HepG2 (cell line): ENCODE results near the gene DCUN1D2. TPM values are rescaled to one million over a fixed set of nuclear protein-coding genes. Genes with fewer than 3 reads are reported as not detected.

ENCODE experiments used
- ATAC-seq: fragments of 200-7000 bp; cut with Tn5 transposase; 3 replicates; pipeline ENCODE4 v1.9.1; 2020; ENCODE audit warnings: mild to moderate bottlenecking, moderate library complexity
- BruUV-seq: library from RNA; stranded (reverse); fragments of 400-500 nt; replicated peaks from 2 replicates; lab custom pipeline; 2021; lab: Mats Ljungman, UMichigan
- CTCF ChIA-PET: fragments of 300-600 bp; formaldehyde crosslinking; extraction: SDS; loops from one replicate; lab custom pipeline; 2021; ENCODE audit warnings: low total read pairs, inconsistent platforms, low intra/inter-chr PET ratio; lab: Yijun Ruan, JAX
- POLR2A ChIA-PET: fragments of 350-600 bp; sonication (Branson Sonifier 250); formaldehyde crosslinking; loops from one replicate; lab custom pipeline; 2020; ENCODE audit warnings: antibody characterized with exemption, inconsistent platforms; lab: Yijun Ruan, JAX
- DNase-seq: peaks from one replicate; pipeline ENCODE4 v3.0.0-alpha.2; 2015; ENCODE audit warnings: low spot score
- FAIRE-seq: peaks from 3 replicates; lab custom pipeline; 2011; peaks lifted over from hg19 to GRCh38; lab: Jason Lieb, UNC
- H2AFZ ChIP-seq: one replicate; pipeline ENCODE4 v1.6.1; 2011; ENCODE audit warnings: low read length, inconsistent platforms
- H3K27ac ChIP-seq: fragments of 300-600 bp; 3 replicates; pipeline ENCODE4 v1.8.0; 2011; ENCODE audit warnings: mixed run types, mild to moderate bottlenecking, mixed read lengths, low read length, inconsistent platforms; ENCODE audit not compliant: insufficient read depth; ENCODE audit errors: extremely low read length
- H3K27me3 ChIP-seq, 2 experiments: fragments of 200-600 bp in 1 of 2; 2 replicates in 1 of 2; 3 replicates in 1 of 2; pipeline versions ENCODE4 v1.6.0 to v1.8.0; 2011; ENCODE audit warnings: low read length in 2 of 2, mild to moderate bottlenecking in 2 of 2, moderate library complexity in 2 of 2, inconsistent platforms in 1 of 2; ENCODE audit not compliant: insufficient read depth in 2 of 2, control insufficient read depth in 1 of 2
- H3K36me3 ChIP-seq, 2 experiments: fragments of 200-600 bp in 1 of 2; replicated peaks in 1 of 2; 2 replicates in 1 of 2; 3 replicates in 1 of 2; pipeline versions ENCODE4 v1.5.1 to v1.8.0; 2011; ENCODE audit warnings: low read length in 2 of 2, inconsistent platforms in 1 of 2; ENCODE audit not compliant: insufficient read depth in 2 of 2, control insufficient read depth in 1 of 2
- H3K4me1 ChIP-seq: 2 replicates; pipeline ENCODE4 v1.5.1; 2012; ENCODE audit warnings: low read length, inconsistent platforms; ENCODE audit not compliant: insufficient read depth
- H3K4me2 ChIP-seq: 2 replicates; pipeline ENCODE4 v1.6.0; 2011; ENCODE audit warnings: low read depth, low read length, inconsistent platforms
- H3K4me3 ChIP-seq, 3 experiments: fragments of 200-600 bp in 1 of 3; sonication (generic), shearing (Covaris generic) in 1 of 3; replicated peaks in 1 of 3; 2 replicates each; pipeline ENCODE4 v1.5.1; 2011 to 2016; ENCODE audit warnings: low read length in 3 of 3, inconsistent platforms in 2 of 3, low read depth in 2 of 3, mild to moderate bottlenecking in 2 of 3, control low read depth in 1 of 3, mixed read lengths in 1 of 3; ENCODE audit not compliant: insufficient read depth in 1 of 3
- H3K79me2 ChIP-seq: one replicate; pipeline ENCODE4 v1.6.1; 2011; ENCODE audit warnings: low read length, inconsistent platforms; ENCODE audit not compliant: insufficient read depth
- H3K9ac ChIP-seq: 2 replicates; pipeline ENCODE4 v1.6.0; 2011; ENCODE audit warnings: mild to moderate bottlenecking, low read depth, low read length, inconsistent platforms; ENCODE audit not compliant: insufficient read depth
- H3K9me3 ChIP-seq: 2 replicates; pipeline ENCODE4 v1.5.1; 2012; ENCODE audit warnings: mild to moderate bottlenecking, low read length
- H4K20me1 ChIP-seq: 2 replicates; pipeline ENCODE4 v1.6.0; 2011; ENCODE audit warnings: inconsistent platforms, mild to moderate bottlenecking, low read length, moderate library complexity; ENCODE audit not compliant: insufficient read depth
- CCAR2 ChIP-seq: fragments of 200-400 bp; formaldehyde crosslinking; optimal IDR thresholded peaks from 2 replicates; pipeline ENCODE3; 2018; ENCODE audit warnings: low read depth, mild to moderate bottlenecking, low read length, moderate library complexity
- HBP1 ChIP-seq: IDR thresholded peaks from 2 replicates; pipeline ENCODE4 v1.6.1; 2016; ENCODE audit warnings: low read depth, control low read depth
- MED1 ChIP-seq: sonication (generic); formaldehyde crosslinking; IDR thresholded peaks from 2 replicates; pipeline ENCODE4 v1.4.0; 2020; ENCODE audit warnings: missing genetic modification reagents
- RBM39 ChIP-seq: fragments of 200-400 bp; formaldehyde crosslinking; IDR thresholded peaks from one replicate; pipeline ENCODE4 v1.6.1; 2018; ENCODE audit warnings: antibody characterized with exemption, mild to moderate bottlenecking, low read depth, low read length; ENCODE audit not compliant: poor library complexity, severe bottlenecking
- RNF219 ChIP-seq: sonication (generic); formaldehyde crosslinking; IDR thresholded peaks from 2 replicates; pipeline ENCODE4 v1.5.0; 2020; ENCODE audit warnings: mild to moderate bottlenecking, missing genetic modification reagents
- ZBTB4 ChIP-seq: sonication (generic); formaldehyde crosslinking; IDR thresholded peaks from 2 replicates; pipeline ENCODE4 v1.4.0; 2020; ENCODE audit warnings: missing genetic modification reagents, mild to moderate bottlenecking, borderline replicate concordance
- ZNF333 ChIP-seq: sonication (generic); formaldehyde crosslinking; IDR thresholded peaks from 2 replicates; pipeline ENCODE4 v1.4.0; 2020; ENCODE audit warnings: mild to moderate bottlenecking, missing genetic modification reagents, borderline replicate concordance
- ZNF556 ChIP-seq: sonication (generic); formaldehyde crosslinking; IDR thresholded peaks from 2 replicates; pipeline ENCODE4 v1.4.0; 2020; ENCODE audit warnings: mild to moderate bottlenecking, missing genetic modification reagents, borderline replicate concordance
- ZNF678 ChIP-seq: sonication (generic); formaldehyde crosslinking; IDR thresholded peaks from 2 replicates; pipeline ENCODE4 v1.4.0; 2020; ENCODE audit warnings: mild to moderate bottlenecking, missing genetic modification reagents
- WGBS: methylation state at CpG from one replicate; pipeline ENCODE4 v1.1.6; 2017; ENCODE audit warnings: low lambda C conversion rate; 5-methylcytosine and 5-hydroxymethylcytosine counted together
- in situ Hi-C: cut with HindIII; loops from 2 replicates; pipeline ENCODE4 v1.10.0; 2017; ENCODE audit warnings: low pct_unique_long_range_greater_than_20kb; ENCODE audit not compliant: extremely low pct_ligation_motif_present
- intact Hi-C: fragments of 100-400 bp; cut with micrococcal nuclease; formaldehyde crosslinking; loops from one replicate; pipeline ENCODE4 v1.10.0; 2022; ENCODE audit not compliant: unreplicated experiment
- polyA plus RNA-seq, 8 experiments: library from polyadenylated mRNA; depleted of rRNA in 3 of 8; stranded (reverse) in 7 of 8; unstranded in 1 of 8; fragments of >200 nt; fragmentation: Illumina TruSeq in 4 of 8; extraction: Trizol in 4 of 8; gene quantifications; 2 replicates each; pipeline versions ENCODE4 v1.2.1 to v1.2.3, GENCODE V29; 2011 to 2016; ENCODE audit warnings: low read depth in 4 of 8, missing spikeins in 1 of 8, mixed read lengths in 1 of 8; ENCODE audit not compliant: insufficient read depth in 1 of 8
- total RNA-seq, 5 experiments: library from RNA; depleted of rRNA; stranded (reverse); fragments of >200 nt; fragmentation: Illumina TruSeq; extraction: Trizol; gene quantifications; 2 replicates each; pipeline ENCODE4 v1.2.3, GENCODE V29; 2016; ENCODE audit warnings: low read depth in 1 of 5

The DCUN1D2 gene
- total and polyA plus RNA-seq, 2 of the 13 experiments (the other 11 are each of a cell fraction or from before 2014, with no cell fraction given) = 9.1 to 9.6 TPM

- TF ChIP-seq ZBTB4 (CRISPR knock-in tag) = no peak
- no peak for TF ChIP-seq CCAR2
- TF ChIP-seq ZNF556 (CRISPR knock-in tag) = no peak
Measured at GRCh38 chr13:113536461-113537110, 46.1 kb upstream of the DCUN1D2 start (continued).

- CTCF ChIA-PET = no interaction called here
- H3K9me3 ChIP-seq = no peaks in the 10 kb centered on the region
- intact Hi-C loops (no loop called here), in situ Hi-C loops (no loop called here)
- no peak overlapping the region for H3K9ac ChIP-seq
- BruUV-seq = no TSS peak
- no peaks in the 10 kb centered on the region for H4K20me1 ChIP-seq
- no peak for FAIRE-seq
- no peak overlapping the region for H3K4me3 ChIP-seq
- no peak; the same call in 2 of the 3 replicates for ATAC-seq
- POLR2A ChIA-PET = no interaction called here
- DNase-seq = no peak
- no peaks in the 10 kb centered on the region for H3K4me1 ChIP-seq
- no peaks in the 10 kb centered on the region for H3K79me2 ChIP-seq
- no peak overlapping the region for H3K4me2 ChIP-seq
- whole genome bisulfite sequencing = 94% methylated on average over 13 of the region's 13 CpGs
- no peak overlapping the region for H2AFZ ChIP-seq
- peaks cover 11 to 27% of the 10 kb centered on the region in 2 experiments; a peak in 4 of 5 replicates for H3K36me3 ChIP-seq
- H3K27ac ChIP-seq = no peak overlapping the region
- no peaks in the 10 kb centered on the region for H3K27me3 ChIP-seq
- TF ChIP-seq MED1 (CRISPR knock-in tag) (no peak), ZNF678 (CRISPR knock-in tag) (no peak), RNF219 (CRISPR knock-in tag) (no peak), ZNF333 (CRISPR knock-in tag) (no peak), HBP1 (no peak), RBM39 (no peak)
- TF ChIP-seq, all 625 proteins: peak for 0
Measured at GRCh38 chr13:113535381-113535781, 44.9 kb upstream of the DCUN1D2 start.
